HG03135 (cell line): ENCODE measurements around the gene COL5A1.
"Not testable (repeated sequence)": the region's sequence is repeated elsewhere in the genome, so short reads cannot be mapped to it uniquely, and the experiment has no call there.

Experiments
- ATAC-seq: cut with Tn5 transposase; IDR thresholded peaks from one replicate; pipeline ENCODE4 v1.9.1; 2021; ENCODE audit warnings: mild to moderate bottlenecking, moderate library complexity; ENCODE audit not compliant: unreplicated experiment

The COL5A1 gene

GRCh38 chr9:134653259-134654009 lies 11.8 kb downstream of the COL5A1 start:
- no peak for ATAC-seq

GRCh38 chr9:134655101-134655500 lies 13.5 kb downstream of the COL5A1 start:
- no peak for ATAC-seq

- no peak for ATAC-seq
These were observed 14.2 kb downstream of the COL5A1 start for GRCh38 chr9:134655586-134656333.

- ATAC-seq, result no peak
These were observed 14.9 kb downstream of the COL5A1 start for GRCh38 chr9:134656334-134657006.

- ATAC-seq, result no peak
These were observed 16.2 kb downstream of the COL5A1 start for GRCh38 chr9:134657666-134658377.

GRCh38 chr9:134658378-134658955 lies 16.9 kb downstream of the COL5A1 start:
- no peak for ATAC-seq

GRCh38 chr9:134659688-134660131 lies 18.1 kb downstream of the COL5A1 start:
- no peak for ATAC-seq

- ATAC-seq, result no peak
These were observed 18.8 kb downstream of the COL5A1 start for GRCh38 chr9:134660407-134660806.

GRCh38 chr9:134661299-134661698 lies 19.7 kb downstream of the COL5A1 start:
- no peak for ATAC-seq

GRCh38 chr9:134661791-134662142 lies 20.2 kb downstream of the COL5A1 start:
- no peak for ATAC-seq

- ATAC-seq, result no peak
These were observed 20.7 kb downstream of the COL5A1 start for GRCh38 chr9:134662143-134662876.

GRCh38 chr9:134663084-134663483 lies 21.5 kb downstream of the COL5A1 start:
- ATAC-seq, result no peak

- ATAC-seq, result no peak
These were observed 22.3 kb downstream of the COL5A1 start for GRCh38 chr9:134663753-134664415.

- no peak for ATAC-seq
These were observed 22.8 kb downstream of the COL5A1 start for GRCh38 chr9:134664446-134664845.

- ATAC-seq, result no peak
These were observed 24.6 kb downstream of the COL5A1 start for GRCh38 chr9:134666208-134666607.

- ATAC-seq, result no peak
These were observed 25.2 kb downstream of the COL5A1 start for GRCh38 chr9:134666831-134667230.

- not testable (repeated sequence) for ATAC-seq
These were observed 27.4 kb downstream of the COL5A1 start for GRCh38 chr9:134668977-134669376.

GRCh38 chr9:134669399-134669955 lies 27.9 kb downstream of the COL5A1 start:
- ATAC-seq, result no peak

GRCh38 chr9:134670042-134670525 lies 28.5 kb downstream of the COL5A1 start:
- ATAC-seq, result no peak
